C4-2B (cell line): Measurements from ENCODE around the gene FOXJ1.

Source experiments
- H3K27ac ChIP-seq: fragments of 450-650 bp; 2 replicates; pipeline ENCODE4 v1.5.1; 2017
- CTCF ChIP-seq: fragments of 450-650 bp; conservative IDR thresholded peaks from 2 replicates; pipeline ENCODE4 v1.5.1; 2017; ENCODE audit warnings: mild to moderate bottlenecking
- ZFX ChIP-seq: fragments of 450-650 bp; IDR thresholded peaks from 2 replicates; pipeline ENCODE4 v1.6.1; 2017

FOXJ1 gene

GRCh38 chr17:76091526-76092286 is 49.3 kb downstream of the FOXJ1 start:
- TF ChIP-seq CTCF: no peak
- TF ChIP-seq ZFX: no peak
- no peak overlapping the region for H3K27ac ChIP-seq

GRCh38 chr17:76090517-76091129 is 50.4 kb downstream of the FOXJ1 start:
- no peak overlapping the region for H3K27ac ChIP-seq
- TF ChIP-seq CTCF: no peak
- TF ChIP-seq ZFX: no peak

GRCh38 chr17:76089680-76090516 is 51.1 kb downstream of the FOXJ1 start:
- no peak overlapping the region for H3K27ac ChIP-seq
- no peak for TF ChIP-seq CTCF
- TF ChIP-seq ZFX: no peak

- no peak overlapping the region for H3K27ac ChIP-seq
- no peak for TF ChIP-seq ZFX
- TF ChIP-seq CTCF: no peak
Observed at GRCh38 chr17:76088868-76089576, 52.0 kb downstream of the FOXJ1 start.

- H3K27ac ChIP-seq: no peak overlapping the region
- TF ChIP-seq CTCF: no peak
- TF ChIP-seq ZFX: no peak
Observed at GRCh38 chr17:76088041-76088867, 52.8 kb downstream of the FOXJ1 start.

GRCh38 chr17:76087531-76087930 is 53.5 kb downstream of the FOXJ1 start:
- TF ChIP-seq CTCF: no peak
- H3K27ac ChIP-seq: no peak overlapping the region
